B cell (primary cell): ENCODE data around the gene CCKAR. TPM values are rescaled to one million over a fixed set of nuclear protein-coding genes. Genes with fewer than 3 reads are reported as not detected.

Experiments
- ATAC-seq: fragments of 200-7000 bp; cut with Tn5 transposase; one replicate; pipeline ENCODE4 v1.10.0; 2021; ENCODE audit warnings: low read depth, mild to moderate bottlenecking, moderate number of reproducible peaks, moderate library complexity
- CTCF ChIA-PET: fragments of 350-600 bp; sonication (Branson Sonifier 250); formaldehyde crosslinking; loops from one replicate; lab custom pipeline; 2021; ENCODE audit warnings: antibody characterized with exemption, inconsistent platforms; lab: Charles Lee
- POLR2A ChIA-PET: fragments of 350-600 bp; sonication (Branson Sonifier 250); formaldehyde crosslinking; loops from one replicate; lab custom pipeline; 2021; ENCODE audit warnings: antibody characterized with exemption; lab: Charles Lee
- DNase-seq: peaks from one replicate; pipeline ENCODE4 v3.0.0; 2013
- H2AFZ ChIP-seq: 2 replicates; pipeline ENCODE4 v1.6.1; 2012; ENCODE audit warnings: mild to moderate bottlenecking, low read depth, low read length; ENCODE audit not compliant: insufficient read depth, poor library complexity, severe bottlenecking
- H3K27ac ChIP-seq, 2 donors: 1 replicate in 1 of 2; 2 replicates in 1 of 2; pipeline ENCODE4 v1.5.1; 2012 to 2013; ENCODE audit warnings: low read length in 2 of 2, mild to moderate bottlenecking in 2 of 2, moderate library complexity in 1 of 2
- H3K27me3 ChIP-seq, 4 experiments: fragments of 200-600 bp in 1 of 4; sonication (generic) in 1 of 4; replicated peaks in 1 of 4; 1 replicate in 2 of 4; 2 replicates in 2 of 4; pipeline versions ENCODE4 v1.6.1 to v1.7.0; 2013 to 2016; ENCODE audit warnings: low read length in 3 of 4, mild to moderate bottlenecking in 2 of 4, mixed read lengths in 1 of 4, moderate library complexity in 1 of 4; ENCODE audit not compliant: insufficient read depth in 4 of 4, control insufficient read depth in 3 of 4; ENCODE audit errors: control extremely low read depth in 1 of 4
- H3K36me3 ChIP-seq, 2 experiments: replicated peaks in 1 of 2; 1 replicate in 1 of 2; 2 replicates in 1 of 2; pipeline versions ENCODE4 v1.6.1 to v1.7.1; 2013; ENCODE audit warnings: low read length in 1 of 2; ENCODE audit not compliant: insufficient read depth in 2 of 2, control insufficient read depth in 1 of 2; ENCODE audit errors: control extremely low read depth in 1 of 2, extremely low read depth in 1 of 2
- H3K4me1 ChIP-seq, 2 donors: fragments of 200-600 bp in 1 of 2; sonication (generic) in 1 of 2; 1 replicate in 1 of 2; 2 replicates in 1 of 2; pipeline versions ENCODE4 v1.5.1 to v1.6.1; 2013 to 2017; ENCODE audit warnings: low read length in 2 of 2; ENCODE audit not compliant: control insufficient read depth in 2 of 2, insufficient read depth in 2 of 2
- H3K4me2 ChIP-seq: replicated peaks from 2 replicates; pipeline ENCODE3; 2012; ENCODE audit warnings: mild to moderate bottlenecking, low read depth, low read length; ENCODE audit not compliant: poor library complexity, severe bottlenecking
- H3K4me3 ChIP-seq, 5 experiments: fragments of 200-600 bp in 1 of 5; sonication (generic) in 1 of 5; 1 replicate in 3 of 5; 2 replicates in 2 of 5; pipeline versions ENCODE4 v1.5.1 to v1.7.0; 2011 to 2016; ENCODE audit warnings: low read length in 4 of 5, mild to moderate bottlenecking in 4 of 5, low read depth in 2 of 5, control low read depth in 1 of 5, moderate library complexity in 1 of 5; ENCODE audit not compliant: insufficient read depth in 1 of 5; ENCODE audit errors: control extremely low read depth in 1 of 5, extremely low read depth in 1 of 5
- H3K79me2 ChIP-seq: fragments of 200-600 bp; sonication (generic); one replicate; pipeline ENCODE4 v1.6.0; 2016; ENCODE audit warnings: low read length; ENCODE audit not compliant: control insufficient read depth, insufficient read depth
- H3K9ac ChIP-seq: fragments of 200-600 bp; sonication (generic); 2 replicates; pipeline ENCODE4 v1.6.1; 2017; ENCODE audit warnings: mild to moderate bottlenecking, low read length, moderate library complexity
- H3K9me3 ChIP-seq, 3 donors: one replicate each; pipeline versions ENCODE4 v1.6.1 to v1.7.1; 2013; ENCODE audit warnings: low read length in 2 of 3; ENCODE audit not compliant: control insufficient read depth in 2 of 3, insufficient read depth in 1 of 3; ENCODE audit errors: control extremely low read depth in 1 of 3
- H4K20me1 ChIP-seq: 2 replicates; pipeline ENCODE4 v1.6.0; 2012; ENCODE audit warnings: mild to moderate bottlenecking, low read length; ENCODE audit not compliant: insufficient read depth, control insufficient read depth, poor library complexity, severe bottlenecking
- H3K27ac Mint-ChIP-seq: one replicate; pipeline ENCODE4 v1.8.0; 2021; ENCODE audit warnings: mixed read lengths
- H3K27me3 Mint-ChIP-seq: one replicate; pipeline ENCODE4 v1.8.0; 2021; ENCODE audit warnings: mixed read lengths
- H3K4me1 Mint-ChIP-seq: one replicate; pipeline ENCODE4 v1.8.0; 2021; ENCODE audit warnings: mixed read lengths
- H3K4me3 Mint-ChIP-seq: one replicate; pipeline ENCODE4 v1.8.0; 2021; ENCODE audit warnings: mixed read lengths
- H3K9me3 Mint-ChIP-seq: one replicate; pipeline ENCODE4 v1.8.0; 2022; ENCODE audit warnings: mixed read lengths; ENCODE audit not compliant: insufficient read depth
- EZH2 ChIP-seq: IDR thresholded peaks from 2 replicates; pipeline ENCODE4 v1.6.1; 2012; ENCODE audit warnings: borderline replicate concordance, low read depth, mild to moderate bottlenecking, moderate library complexity, low read length; ENCODE audit not compliant: insufficient read depth, poor library complexity, severe bottlenecking
- WGBS: methylation state at CpG from one replicate; pipeline ENCODE4 v1.1.5; 2013; ENCODE audit warnings: missing lambda C conversion rate; ENCODE audit not compliant: insufficient coverage; 5-methylcytosine and 5-hydroxymethylcytosine counted together
- intact Hi-C: fragments of 100-400 bp; cut with micrococcal nuclease; formaldehyde crosslinking; loops from one replicate; pipeline ENCODE4 v1.10.0; 2022
- polyA plus RNA-seq: library from polyadenylated mRNA; depleted of rRNA; stranded (reverse); fragments of >200 nt; gene quantifications from 2 replicates; pipeline ENCODE4 v1.2.3, GENCODE V29; 2012
- total RNA-seq, 2 donors: library from RNA; stranded (reverse); fragments of 120-200 nt in 1 of 2; gene quantifications; 1 replicate in 1 of 2; 2 replicates in 1 of 2; pipeline versions ENCODE4 v1.2.3 to v1.2.4, GENCODE V29; 2013 to 2022
- TF ChIP-seq, protein P1 (sequence below): fragments of 200-600 bp; IDR thresholded peaks from one replicate; pipeline ENCODE4 v1.8.0; 2022; ENCODE audit warnings: antibody characterized with exemption, mild to moderate bottlenecking

CCKAR gene
- total and polyA plus RNA-seq, 2 donors (not counting 1 experiment from before 2014, with no cell fraction given) = not detected

DNA sequence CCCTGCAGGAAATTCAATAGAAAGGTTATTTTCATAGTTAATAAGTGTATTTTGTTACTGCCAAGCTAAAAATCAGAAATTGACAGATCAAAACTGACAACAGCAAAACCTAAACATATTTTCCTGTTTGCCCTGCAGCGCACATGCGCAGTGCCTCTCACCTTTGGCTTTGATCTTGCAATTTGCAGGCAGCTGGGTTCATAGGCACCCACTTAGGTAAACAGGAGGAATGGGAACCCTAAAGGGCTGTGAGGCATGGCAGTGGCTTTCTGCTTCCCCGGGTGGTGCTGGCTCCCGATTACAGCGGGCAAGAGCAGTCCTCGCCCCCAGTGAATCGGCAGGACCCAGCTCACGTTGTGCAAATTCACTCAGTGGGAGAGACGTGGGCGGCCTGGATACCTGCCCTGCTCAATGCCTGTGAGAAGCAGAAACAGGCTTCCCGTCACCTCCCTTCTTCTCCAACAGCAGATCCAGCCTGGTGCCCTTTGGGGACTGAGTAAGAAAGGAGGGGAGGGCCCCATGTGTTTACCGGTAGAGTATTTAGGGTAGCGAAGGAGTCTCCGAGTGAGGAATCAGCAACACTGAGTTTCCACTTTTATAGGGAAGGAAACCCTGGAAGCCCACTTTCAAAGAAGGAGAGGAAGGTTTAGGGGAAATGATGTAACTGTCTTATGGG is 25.7 kb downstream of the CCKAR start:
- intact Hi-C loops = no loop called here
- WGBS = 95% methylated on average over 10 of the region's 14 CpGs

DNA sequence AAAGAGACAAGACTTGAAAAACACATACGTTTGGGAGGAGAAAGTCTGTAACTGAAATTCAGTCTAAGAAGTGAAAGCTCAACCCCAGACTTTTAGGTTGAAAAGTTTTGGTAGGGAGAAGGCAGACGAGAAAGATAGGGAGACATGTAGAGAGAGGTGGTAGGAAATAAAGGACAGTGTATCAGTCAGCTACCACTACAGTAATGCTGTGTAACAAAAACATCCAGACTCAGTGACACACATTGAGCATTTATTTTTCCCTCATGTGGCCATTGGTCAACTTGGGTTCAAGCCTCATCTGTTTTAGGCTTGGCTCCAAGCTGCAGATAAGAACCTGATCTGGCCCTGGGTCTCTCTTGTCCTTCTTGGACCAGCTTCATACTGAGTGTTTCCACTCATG is 26.9 kb downstream of the CCKAR start:
- ChIA-PET POLR2A (no interaction called here), CTCF (interaction anchor here (9.7 kb wide), 1 partner anchor 544 kb away, joined by 125 read pairs; no protein-coding TSS in a partner anchor)
- intact Hi-C loops = no loop called here
- H3K4me1 Mint-ChIP-seq = peaks cover 4% of the 10 kb centered on the region
- no peak overlapping the region for H3K27ac ChIP-seq
- H3K4me2 ChIP-seq = no peak overlapping the region
- H3K9ac ChIP-seq = no peak overlapping the region
- ATAC-seq (no peak), DNase-seq (no peak)
- H3K4me3 Mint-ChIP-seq = no peak overlapping the region
- H3K27me3 Mint-ChIP-seq = peaks cover 9% of the 10 kb centered on the region
- TF ChIP-seq, protein P1, sequence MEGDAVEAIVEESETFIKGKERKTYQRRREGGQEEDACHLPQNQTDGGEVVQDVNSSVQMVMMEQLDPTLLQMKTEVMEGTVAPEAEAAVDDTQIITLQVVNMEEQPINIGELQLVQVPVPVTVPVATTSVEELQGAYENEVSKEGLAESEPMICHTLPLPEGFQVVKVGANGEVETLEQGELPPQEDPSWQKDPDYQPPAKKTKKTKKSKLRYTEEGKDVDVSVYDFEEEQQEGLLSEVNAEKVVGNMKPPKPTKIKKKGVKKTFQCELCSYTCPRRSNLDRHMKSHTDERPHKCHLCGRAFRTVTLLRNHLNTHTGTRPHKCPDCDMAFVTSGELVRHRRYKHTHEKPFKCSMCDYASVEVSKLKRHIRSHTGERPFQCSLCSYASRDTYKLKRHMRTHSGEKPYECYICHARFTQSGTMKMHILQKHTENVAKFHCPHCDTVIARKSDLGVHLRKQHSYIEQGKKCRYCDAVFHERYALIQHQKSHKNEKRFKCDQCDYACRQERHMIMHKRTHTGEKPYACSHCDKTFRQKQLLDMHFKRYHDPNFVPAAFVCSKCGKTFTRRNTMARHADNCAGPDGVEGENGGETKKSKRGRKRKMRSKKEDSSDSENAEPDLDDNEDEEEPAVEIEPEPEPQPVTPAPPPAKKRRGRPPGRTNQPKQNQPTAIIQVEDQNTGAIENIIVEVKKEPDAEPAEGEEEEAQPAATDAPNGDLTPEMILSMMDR = no peak
- no peak for TF ChIP-seq EZH2
- no CpG with 5 or more reads among the region's 2 CpGs for WGBS
- H4K20me1 ChIP-seq = no peaks in the 10 kb centered on the region
- H3K4me3 ChIP-seq = no peak overlapping the region
- no peaks in the 10 kb centered on the region for H3K9me3 ChIP-seq
- H3K9me3 Mint-ChIP-seq = no peaks in the 10 kb centered on the region
- H3K79me2 ChIP-seq = no peaks in the 10 kb centered on the region
- no peak overlapping the region for H3K27ac Mint-ChIP-seq
- H2AFZ ChIP-seq = no peak overlapping the region
- peaks cover 0 to 4% of the 10 kb centered on the region in 2 donors for H3K4me1 ChIP-seq
- H3K36me3 ChIP-seq = no peaks in the 10 kb centered on the region
- H3K27me3 ChIP-seq = peaks cover 0 to 7% (median 0%) of the 10 kb centered on the region in 4 experiments

More for the DNA sequence above, 25.7 kb downstream of the CCKAR start:
- H3K9ac ChIP-seq = no peak overlapping the region
- Mint-ChIP-seq H3K4me3 (no peak overlapping the region), H3K27ac (no peak overlapping the region), H3K9me3 (no peaks in the 10 kb centered on the region), H3K4me1 (no peaks in the 10 kb centered on the region), H3K27me3 (peaks cover 9% of the 10 kb centered on the region)
- H3K4me3 ChIP-seq = no peak overlapping the region
- H3K9me3 ChIP-seq = peaks cover 0 to 3% (median 0%) of the 10 kb centered on the region in 3 donors
- H3K4me2 ChIP-seq = no peak overlapping the region
- H4K20me1 ChIP-seq = no peaks in the 10 kb centered on the region
- ATAC-seq (no peak), DNase-seq (no peak)
- H3K27me3 ChIP-seq = peaks cover 0 to 7% (median 0%) of the 10 kb centered on the region in 4 experiments
- ChIA-PET CTCF (interaction anchor here (9.7 kb wide), 1 partner anchor 543 kb away, joined by 125 read pairs; no protein-coding TSS in a partner anchor), POLR2A (no interaction called here)
- H3K79me2 ChIP-seq = no peaks in the 10 kb centered on the region
- TF ChIP-seq, protein P1 = no peak
- TF ChIP-seq EZH2 = no peak
- no peaks in the 10 kb centered on the region for H3K36me3 ChIP-seq
- no peaks in the 10 kb centered on the region for H3K4me1 ChIP-seq
- no peak overlapping the region for H3K27ac ChIP-seq
- no peak overlapping the region for H2AFZ ChIP-seq
